ENCODE results near the gene SH3GL2.

GRCh38 chr9:17551023-17551422 lies 27.8 kb upstream of the SH3GL2 start:
- TF ChIP-seq, protein P1, sequence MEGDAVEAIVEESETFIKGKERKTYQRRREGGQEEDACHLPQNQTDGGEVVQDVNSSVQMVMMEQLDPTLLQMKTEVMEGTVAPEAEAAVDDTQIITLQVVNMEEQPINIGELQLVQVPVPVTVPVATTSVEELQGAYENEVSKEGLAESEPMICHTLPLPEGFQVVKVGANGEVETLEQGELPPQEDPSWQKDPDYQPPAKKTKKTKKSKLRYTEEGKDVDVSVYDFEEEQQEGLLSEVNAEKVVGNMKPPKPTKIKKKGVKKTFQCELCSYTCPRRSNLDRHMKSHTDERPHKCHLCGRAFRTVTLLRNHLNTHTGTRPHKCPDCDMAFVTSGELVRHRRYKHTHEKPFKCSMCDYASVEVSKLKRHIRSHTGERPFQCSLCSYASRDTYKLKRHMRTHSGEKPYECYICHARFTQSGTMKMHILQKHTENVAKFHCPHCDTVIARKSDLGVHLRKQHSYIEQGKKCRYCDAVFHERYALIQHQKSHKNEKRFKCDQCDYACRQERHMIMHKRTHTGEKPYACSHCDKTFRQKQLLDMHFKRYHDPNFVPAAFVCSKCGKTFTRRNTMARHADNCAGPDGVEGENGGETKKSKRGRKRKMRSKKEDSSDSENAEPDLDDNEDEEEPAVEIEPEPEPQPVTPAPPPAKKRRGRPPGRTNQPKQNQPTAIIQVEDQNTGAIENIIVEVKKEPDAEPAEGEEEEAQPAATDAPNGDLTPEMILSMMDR (IDR thresholded peaks at IDR 0.05): no peak
- no peak for TF ChIP-seq POLR2A (IDR thresholded peaks at IDR 0.05)
